ENCODE data around the gene LTC4S.

LTC4S gene

GRCh38 chr5:179796877-179797608, 3.3 kb downstream of the LTC4S start:
- Histone ChIP-seq H3K27me3 (replicated peaks; ENCODE audit: control insufficient read depth, insufficient read depth, low read length) (no peaks in the 10 kb centered on the region), H3K9ac (ENCODE audit: low read length) (peak overlapping the region; percentile 85), H3K36me3 (ENCODE audit: control insufficient read depth, insufficient read depth, low read length, severe bottlenecking) (peaks cover 37% of the 10 kb centered on the region), H3K4me3 (ENCODE audit: low read length) (peak overlapping the region; percentile 79), H3K4me1 (ENCODE audit: control insufficient read depth, insufficient read depth, low read length) (peaks cover 14% of the 10 kb centered on the region), H3K9me3 (ENCODE audit: control insufficient read depth, low read length) (no peaks in the 10 kb centered on the region)
- DNase-seq (ENCODE audit: low read depth) = no peak

DNA sequence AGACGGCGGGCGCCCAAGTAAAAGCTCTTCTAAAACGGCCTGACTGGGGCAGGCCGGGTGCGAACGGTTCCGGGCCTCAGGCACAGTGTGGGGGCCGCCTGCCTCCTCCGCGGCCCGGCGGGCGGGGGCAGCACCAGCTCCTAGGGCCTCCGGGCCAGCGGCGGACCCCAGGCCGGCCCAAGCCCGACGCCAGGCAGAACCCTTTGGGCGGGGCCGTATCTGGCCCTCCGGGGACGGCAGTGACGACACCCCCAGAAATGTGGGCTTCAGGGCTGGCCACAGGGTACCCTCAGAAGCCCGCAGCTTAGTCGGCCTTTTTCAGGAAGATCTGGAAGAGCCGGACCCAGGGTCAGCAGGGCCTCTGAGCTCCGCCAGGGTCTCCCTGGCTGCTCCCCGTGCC, 4.0 kb downstream of the LTC4S start:
- Histone ChIP-seq H3K9me3 (ENCODE audit: control insufficient read depth, low read length) (no peaks in the 10 kb centered on the region), H3K36me3 (ENCODE audit: control insufficient read depth, insufficient read depth, low read length, severe bottlenecking) (peaks cover 37% of the 10 kb centered on the region), H3K4me1 (ENCODE audit: control insufficient read depth, insufficient read depth, low read length) (peaks cover 14% of the 10 kb centered on the region), H3K4me3 (ENCODE audit: low read length) (no peak overlapping the region), H3K27me3 (replicated peaks; ENCODE audit: control insufficient read depth, insufficient read depth, low read length) (no peaks in the 10 kb centered on the region), H3K9ac (ENCODE audit: low read length) (no peak overlapping the region)
- no peak for DNase-seq (ENCODE audit: low read depth)

- Histone ChIP-seq H3K9ac (ENCODE audit: low read length) (no peak overlapping the region), H3K9me3 (ENCODE audit: control insufficient read depth, low read length) (no peaks in the 10 kb centered on the region), H3K4me3 (ENCODE audit: low read length) (no peak overlapping the region), H3K27me3 (replicated peaks; ENCODE audit: control insufficient read depth, insufficient read depth, low read length) (no peaks in the 10 kb centered on the region), H3K4me1 (ENCODE audit: control insufficient read depth, insufficient read depth, low read length) (peaks cover 14% of the 10 kb centered on the region), H3K36me3 (ENCODE audit: control insufficient read depth, insufficient read depth, low read length, severe bottlenecking) (peaks cover 37% of the 10 kb centered on the region)
- no peak for DNase-seq (ENCODE audit: low read depth)
Measured at GRCh38 chr5:179798144-179798770, 4.5 kb downstream of the LTC4S start.

GRCh38 chr5:179798771-179799643, 5.2 kb downstream of the LTC4S start:
- Histone ChIP-seq H3K9ac (ENCODE audit: low read length) (no peak overlapping the region), H3K4me1 (ENCODE audit: control insufficient read depth, insufficient read depth, low read length) (peaks cover 12% of the 10 kb centered on the region), H3K36me3 (ENCODE audit: control insufficient read depth, insufficient read depth, low read length, severe bottlenecking) (peaks cover 37% of the 10 kb centered on the region), H3K9me3 (ENCODE audit: control insufficient read depth, low read length) (no peaks in the 10 kb centered on the region), H3K27me3 (replicated peaks; ENCODE audit: control insufficient read depth, insufficient read depth, low read length) (no peaks in the 10 kb centered on the region), H3K4me3 (ENCODE audit: low read length) (no peak overlapping the region)
- no peak for DNase-seq (ENCODE audit: low read depth)

GRCh38 chr5:179799644-179799973, 5.8 kb downstream of the LTC4S start:
- Histone ChIP-seq H3K9me3 (ENCODE audit: control insufficient read depth, low read length) (no peaks in the 10 kb centered on the region), H3K9ac (ENCODE audit: low read length) (no peak overlapping the region), H3K36me3 (ENCODE audit: control insufficient read depth, insufficient read depth, low read length, severe bottlenecking) (peaks cover 37% of the 10 kb centered on the region)

DNA sequence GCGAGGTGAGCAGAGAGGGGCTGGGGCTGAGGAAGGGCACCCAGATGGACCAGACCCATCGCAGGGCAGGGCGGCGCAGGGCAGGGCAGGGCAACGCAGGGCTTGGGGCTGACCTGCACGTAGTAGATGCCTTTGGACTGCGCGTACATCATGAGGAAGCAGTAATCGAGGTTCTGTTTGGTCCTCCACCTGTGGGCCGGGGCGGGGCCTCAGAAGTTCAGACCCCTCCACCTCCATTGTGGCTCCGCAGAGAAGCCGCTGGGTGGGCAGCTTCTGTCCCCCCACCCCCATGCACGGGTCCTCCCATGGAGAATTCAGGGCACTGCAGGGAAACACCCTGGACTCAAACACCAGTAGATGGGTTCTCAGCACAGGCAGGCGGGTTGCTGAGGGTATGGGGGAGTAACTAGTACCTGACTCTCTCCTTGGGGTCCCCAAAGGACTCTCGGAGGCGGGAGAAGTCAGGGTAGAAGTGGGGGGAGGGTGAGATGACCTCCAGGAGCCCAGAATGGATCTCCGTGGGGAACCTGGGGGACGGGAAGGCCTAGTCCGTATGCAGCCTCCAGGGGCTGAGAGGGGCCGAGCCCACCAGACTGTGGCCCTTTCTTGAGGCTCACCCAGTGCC, 6.4 kb downstream of the LTC4S start:
- peaks cover 20% of the 10 kb centered on the region for H3K4me1 ChIP-seq (ENCODE audit: control insufficient read depth, insufficient read depth, low read length)
- H3K4me3 ChIP-seq (ENCODE audit: low read length) = no peak overlapping the region
- H3K27me3 ChIP-seq (replicated peaks; ENCODE audit: control insufficient read depth, insufficient read depth, low read length) = no peaks in the 10 kb centered on the region
- H3K9me3 ChIP-seq (ENCODE audit: control insufficient read depth, low read length) = no peaks in the 10 kb centered on the region
- H3K36me3 ChIP-seq (ENCODE audit: control insufficient read depth, insufficient read depth, low read length, severe bottlenecking) = peaks cover 37% of the 10 kb centered on the region
- H3K9ac ChIP-seq (ENCODE audit: low read length) = no peak overlapping the region
- no peak for DNase-seq (ENCODE audit: low read depth)

More at GRCh38 chr5:179799644-179799973, 5.8 kb downstream of the LTC4S start:
- Histone ChIP-seq H3K27me3 (replicated peaks; ENCODE audit: control insufficient read depth, insufficient read depth, low read length) (no peaks in the 10 kb centered on the region), H3K4me1 (ENCODE audit: control insufficient read depth, insufficient read depth, low read length) (peaks cover 15% of the 10 kb centered on the region), H3K4me3 (ENCODE audit: low read length) (no peak overlapping the region)
- DNase-seq (ENCODE audit: low read depth) = no peak

- Histone ChIP-seq H3K27me3 (replicated peaks; ENCODE audit: control insufficient read depth, insufficient read depth, low read length) (no peaks in the 10 kb centered on the region), H3K4me3 (ENCODE audit: low read length) (no peak overlapping the region), H3K4me1 (ENCODE audit: control insufficient read depth, insufficient read depth, low read length) (peaks cover 23% of the 10 kb centered on the region), H3K9me3 (ENCODE audit: control insufficient read depth, low read length) (no peaks in the 10 kb centered on the region), H3K9ac (ENCODE audit: low read length) (no peak overlapping the region), H3K36me3 (ENCODE audit: control insufficient read depth, insufficient read depth, low read length, severe bottlenecking) (peaks cover 37% of the 10 kb centered on the region)
- DNase-seq (ENCODE audit: low read depth) = no peak
Measured at GRCh38 chr5:179800696-179801201, 7.0 kb downstream of the LTC4S start.

GRCh38 chr5:179801304-179802206, 7.8 kb downstream of the LTC4S start:
- Histone ChIP-seq H3K27me3 (replicated peaks; ENCODE audit: control insufficient read depth, insufficient read depth, low read length) (no peaks in the 10 kb centered on the region), H3K4me3 (ENCODE audit: low read length) (no peak overlapping the region), H3K9me3 (ENCODE audit: control insufficient read depth, low read length) (no peaks in the 10 kb centered on the region), H3K36me3 (ENCODE audit: control insufficient read depth, insufficient read depth, low read length, severe bottlenecking) (peaks cover 37% of the 10 kb centered on the region), H3K4me1 (ENCODE audit: control insufficient read depth, insufficient read depth, low read length) (peaks cover 22% of the 10 kb centered on the region), H3K9ac (ENCODE audit: low read length) (no peak overlapping the region)
- peak; percentile 47 for DNase-seq (ENCODE audit: low read depth)

DNA sequence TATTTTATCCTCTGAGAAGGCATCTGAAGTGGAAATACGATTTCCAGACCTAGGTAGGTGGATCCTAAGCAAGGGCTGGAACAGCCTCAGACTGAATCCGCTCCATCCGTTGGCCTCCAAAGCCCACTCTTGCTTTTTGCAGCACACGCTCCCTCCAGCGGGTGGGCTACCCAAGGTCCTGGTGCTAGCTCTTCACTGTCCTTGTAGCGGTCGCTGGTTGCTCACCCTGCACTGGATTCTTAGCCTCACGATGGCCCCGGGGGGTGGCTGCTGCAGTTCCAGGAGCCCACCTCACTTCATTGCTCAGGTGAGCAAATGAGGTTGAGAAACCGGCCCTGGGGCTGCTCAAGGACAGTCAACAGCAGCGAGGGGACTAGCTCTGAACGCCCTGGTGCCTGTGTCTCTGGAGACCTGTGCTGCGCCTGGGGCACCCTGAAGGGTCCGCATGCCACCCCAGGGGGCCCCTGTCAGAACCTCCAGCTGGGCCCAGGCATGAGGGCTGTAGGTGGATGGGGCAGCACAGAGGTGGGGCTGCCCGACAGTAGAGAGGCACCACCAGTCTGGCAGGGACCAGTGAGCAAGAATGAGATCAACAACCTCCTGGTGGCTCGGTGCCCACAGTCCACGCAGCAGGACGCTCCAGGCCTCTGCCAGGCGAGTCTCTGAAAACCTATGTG, 8.6 kb downstream of the LTC4S start:
- Histone ChIP-seq H3K9ac (ENCODE audit: low read length) (peak overlapping the region; percentile 29), H3K4me3 (ENCODE audit: low read length) (no peak overlapping the region), H3K4me1 (ENCODE audit: control insufficient read depth, insufficient read depth, low read length) (peaks cover 19% of the 10 kb centered on the region), H3K27me3 (replicated peaks; ENCODE audit: control insufficient read depth, insufficient read depth, low read length) (no peaks in the 10 kb centered on the region), H3K9me3 (ENCODE audit: control insufficient read depth, low read length) (no peaks in the 10 kb centered on the region), H3K36me3 (ENCODE audit: control insufficient read depth, insufficient read depth, low read length, severe bottlenecking) (peaks cover 32% of the 10 kb centered on the region)
- no peak for DNase-seq (ENCODE audit: low read depth)

Measured in adipocyte (in vitro differentiated cells).